SK-N-SH (cell line): Measurements from ENCODE around the gene KCND3. TPM values are rescaled to one million over a fixed set of nuclear protein-coding genes. Genes with fewer than 3 reads are reported as not detected.

ENCODE experiments used
- CTCF ChIA-PET: fragments of 300-600, 350-600 bp; formaldehyde crosslinking; extraction: SDS; loops from one replicate; lab custom pipeline; 2021; lab: Yijun Ruan, JAX
- POLR2A ChIA-PET: fragments of 350-600 bp; sonication (Branson Sonifier 250); formaldehyde crosslinking; extraction: SDS; loops from one replicate; lab custom pipeline; 2020; ENCODE audit warnings: antibody characterized with exemption, inconsistent platforms; lab: Yijun Ruan, JAX
- DNase-seq: peaks from one replicate; pipeline ENCODE4 v3.0.0; 2012
- H2AFZ ChIP-seq: fragments of 200-600 bp; sonication (generic); 2 replicates; pipeline ENCODE4 v1.8.1; 2016; ENCODE audit warnings: antibody characterized with exemption, mild to moderate bottlenecking, low read depth
- H3F3A ChIP-seq: fragments of 200-600 bp; sonication (generic); replicated peaks from 2 replicates; pipeline ENCODE3; 2016; ENCODE audit warnings: antibody characterized with exemption, mild to moderate bottlenecking; ENCODE audit not compliant: insufficient read depth
- H3K27ac ChIP-seq, 2 experiments: fragments of 200-500 bp in 1 of 2; fragments of 200-600 bp in 1 of 2; sonication (Bioruptor generic) in 1 of 2; sonication (generic), shearing (Covaris generic) in 1 of 2; 2 replicates each; pipeline versions ENCODE4 v1.5.1 to v1.6.1; 2014 to 2016; ENCODE audit warnings: low read depth in 2 of 2, inconsistent platforms in 1 of 2, low read length in 1 of 2, mild to moderate bottlenecking in 1 of 2, mixed read lengths in 1 of 2
- H3K27me3 ChIP-seq: fragments of 200-600 bp; sonication (generic), shearing (Covaris generic); 2 replicates; pipeline ENCODE4 v1.6.1; 2016; ENCODE audit warnings: mixed run types; ENCODE audit not compliant: insufficient read depth
- H3K36me3 ChIP-seq, 2 experiments: fragments of 200-500 bp in 1 of 2; fragments of 200-600 bp in 1 of 2; sonication (Bioruptor generic) in 1 of 2; sonication (generic) in 1 of 2; replicated peaks in 1 of 2; 2 replicates each; pipeline versions ENCODE3 to v1.5.1; 2014 to 2016; ENCODE audit warnings: low read length in 1 of 2, mild to moderate bottlenecking in 1 of 2; ENCODE audit not compliant: insufficient read depth in 2 of 2, control insufficient read depth in 1 of 2
- H3K4me1 ChIP-seq, 2 experiments: fragments of 200-500 bp in 1 of 2; fragments of 200-600 bp in 1 of 2; sonication (Bioruptor generic) in 1 of 2; sonication (generic), shearing (Covaris generic) in 1 of 2; 2 replicates each; pipeline versions ENCODE4 v1.5.1 to v1.6.1; 2014 to 2016; ENCODE audit warnings: low read depth in 1 of 2, low read length in 1 of 2, mixed run types in 1 of 2; ENCODE audit not compliant: insufficient read depth in 2 of 2, control insufficient read depth in 1 of 2
- H3K4me2 ChIP-seq: fragments of 200-600 bp; sonication (generic), shearing (Covaris generic); 2 replicates; pipeline ENCODE4 v1.6.1; 2017; ENCODE audit warnings: mixed run types
- H3K4me3 ChIP-seq, 2 experiments: fragments of 200-500 bp in 1 of 2; fragments of 200-600 bp in 1 of 2; sonication (Bioruptor generic) in 1 of 2; sonication (generic), shearing (Covaris generic) in 1 of 2; 2 replicates each; pipeline versions ENCODE4 v1.5.1 to v1.8.1; 2014 to 2016; ENCODE audit warnings: low read depth in 2 of 2, inconsistent platforms in 1 of 2, low read length in 1 of 2, mild to moderate bottlenecking in 1 of 2, mixed read lengths in 1 of 2, moderate library complexity in 1 of 2
- H3K79me2 ChIP-seq: fragments of 200-600 bp; sonication (generic); 2 replicates; pipeline ENCODE4 v1.8.1; 2017; ENCODE audit warnings: mild to moderate bottlenecking; ENCODE audit not compliant: insufficient read depth
- H3K9ac ChIP-seq: fragments of 200-600 bp; sonication (generic); 2 replicates; pipeline ENCODE4 v1.6.1; 2017; ENCODE audit warnings: mixed run types
- H3K9me2 ChIP-seq: fragments of 200-600 bp; sonication (generic); 2 replicates; pipeline ENCODE4 v1.6.1; 2017; ENCODE audit warnings: mixed run types
- H3K9me3 ChIP-seq: fragments of 200-600 bp; sonication (generic); 2 replicates; pipeline ENCODE4 v1.6.1; 2017; ENCODE audit warnings: mixed run types, mild to moderate bottlenecking, moderate library complexity
- H4K20me1 ChIP-seq: fragments of 200-600 bp; sonication (generic); 2 replicates; pipeline ENCODE4 v1.6.1; 2017; ENCODE audit warnings: mild to moderate bottlenecking, mixed run types; ENCODE audit not compliant: insufficient read depth
- CHD2 ChIP-seq: fragments of 150-350 bp; IDR thresholded peaks from 2 replicates; pipeline ENCODE4 v1.6.1; 2018; ENCODE audit warnings: low read length; ENCODE audit not compliant: partially characterized antibody
- ELF1 ChIP-seq: IDR thresholded peaks from 2 replicates; pipeline ENCODE4 v1.4.0; 2012
- FOSL2 ChIP-seq: IDR thresholded peaks from 2 replicates; pipeline ENCODE4 v1.4.0; 2012; ENCODE audit warnings: low read depth, mild to moderate bottlenecking, moderate library complexity, borderline replicate concordance
- GABPA ChIP-seq: IDR thresholded peaks from 2 replicates; pipeline ENCODE4 v1.4.0; 2012; ENCODE audit warnings: low read depth, mild to moderate bottlenecking
- GATA2 ChIP-seq: sonication (generic); formaldehyde crosslinking; IDR thresholded peaks from 2 replicates; pipeline ENCODE4 v1.5.0; 2020; ENCODE audit warnings: mild to moderate bottlenecking, missing genetic modification reagents
- JUND ChIP-seq: IDR thresholded peaks from 2 replicates; pipeline ENCODE4 v1.4.0; 2012
- NFIC ChIP-seq: IDR thresholded peaks from 2 replicates; pipeline ENCODE4 v1.4.0; 2012; ENCODE audit warnings: borderline replicate concordance
- SMC3 ChIP-seq: IDR thresholded peaks from 2 replicates; pipeline ENCODE4 v1.6.1; 2012; ENCODE audit warnings: low read depth, low read length, improper control_type of control experiment
- TCF12 ChIP-seq: IDR thresholded peaks from 2 replicates; pipeline ENCODE4 v1.4.0; 2012
- WGBS: methylation state at CpG from one replicate; pipeline ENCODE4 v1.1.6; 2017; ENCODE audit warnings: low lambda C conversion rate; 5-methylcytosine and 5-hydroxymethylcytosine counted together
- polyA plus RNA-seq, 3 experiments: library from polyadenylated mRNA; depleted of rRNA; stranded (reverse); fragments of >200 nt; gene quantifications; 2 replicates each; pipeline ENCODE4 v1.2.3, GENCODE V29; 2012
- TF ChIP-seq, protein P1 (sequence below): fragments of 150-350 bp; IDR thresholded peaks from 2 replicates; pipeline ENCODE4 v1.6.1; 2017; ENCODE audit warnings: antibody characterized with exemption, low read length, low read depth, borderline replicate concordance
- TF ChIP-seq, protein P2 (sequence below): IDR thresholded peaks from 2 replicates; pipeline ENCODE4 v1.6.1; 2012; ENCODE audit warnings: mild to moderate bottlenecking, low read depth, low read length, moderate library complexity
- TF ChIP-seq, protein P3 (sequence below): IDR thresholded peaks from 2 replicates; pipeline ENCODE4 v1.4.0; 2012; ENCODE audit warnings: low read depth, borderline replicate concordance

KCND3 gene
- polyA plus RNA-seq, 1 of the 3 experiments (the other 2 are of a cell fraction), result not detected

DNA sequence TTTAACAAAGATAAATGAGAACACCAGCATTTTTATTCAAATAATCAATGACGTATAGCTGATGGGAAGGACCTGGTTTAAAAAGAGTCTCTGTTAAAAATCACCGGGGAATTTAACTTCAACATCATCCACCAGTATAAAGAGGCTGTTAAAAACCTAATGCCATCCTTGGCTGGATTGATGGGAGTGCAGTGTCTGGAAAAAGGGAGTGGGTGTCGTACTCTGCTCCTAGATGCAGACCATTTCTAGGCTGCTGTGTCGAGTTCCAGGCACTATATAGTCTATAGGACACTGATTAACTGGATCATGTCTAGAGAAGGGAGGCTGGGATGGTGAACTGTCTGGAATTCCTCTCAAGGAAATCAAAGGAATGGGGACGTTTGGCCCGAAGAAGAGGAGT lies 197.7 kb downstream of the KCND3 start:
- no peak overlapping the region for H3K9ac ChIP-seq
- POLR2A ChIA-PET, result no interaction called here
- H3F3A ChIP-seq, result no peaks in the 10 kb centered on the region
- no peak for DNase-seq
- H3K4me1 ChIP-seq, result no peaks in the 10 kb centered on the region
- no peak overlapping the region for H3K27ac ChIP-seq
- no peaks in the 10 kb centered on the region for H3K9me2 ChIP-seq
- no peaks in the 10 kb centered on the region for H3K79me2 ChIP-seq
- no peak overlapping the region for H2AFZ ChIP-seq
- 12% methylated on average over 6 of the region's 6 CpGs for WGBS
- H3K4me3 ChIP-seq, result no peak overlapping the region
- H3K9me3 ChIP-seq, result no peaks in the 10 kb centered on the region
- CTCF ChIA-PET, result no interaction called here
- TF ChIP-seq GATA2 (CRISPR knock-in tag) (no peak), ELF1 (no peak), NFIC (no peak), JUND (no peak), FOSL2 (no peak), CHD2 (no peak), GABPA (no peak), SMC3 (no peak), TCF12 (no peak)
- TF ChIP-seq, protein P1, sequence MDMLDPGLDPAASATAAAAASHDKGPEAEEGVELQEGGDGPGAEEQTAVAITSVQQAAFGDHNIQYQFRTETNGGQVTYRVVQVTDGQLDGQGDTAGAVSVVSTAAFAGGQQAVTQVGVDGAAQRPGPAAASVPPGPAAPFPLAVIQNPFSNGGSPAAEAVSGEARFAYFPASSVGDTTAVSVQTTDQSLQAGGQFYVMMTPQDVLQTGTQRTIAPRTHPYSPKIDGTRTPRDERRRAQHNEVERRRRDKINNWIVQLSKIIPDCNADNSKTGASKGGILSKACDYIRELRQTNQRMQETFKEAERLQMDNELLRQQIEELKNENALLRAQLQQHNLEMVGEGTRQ, result no peak
- TF ChIP-seq, protein P2, sequence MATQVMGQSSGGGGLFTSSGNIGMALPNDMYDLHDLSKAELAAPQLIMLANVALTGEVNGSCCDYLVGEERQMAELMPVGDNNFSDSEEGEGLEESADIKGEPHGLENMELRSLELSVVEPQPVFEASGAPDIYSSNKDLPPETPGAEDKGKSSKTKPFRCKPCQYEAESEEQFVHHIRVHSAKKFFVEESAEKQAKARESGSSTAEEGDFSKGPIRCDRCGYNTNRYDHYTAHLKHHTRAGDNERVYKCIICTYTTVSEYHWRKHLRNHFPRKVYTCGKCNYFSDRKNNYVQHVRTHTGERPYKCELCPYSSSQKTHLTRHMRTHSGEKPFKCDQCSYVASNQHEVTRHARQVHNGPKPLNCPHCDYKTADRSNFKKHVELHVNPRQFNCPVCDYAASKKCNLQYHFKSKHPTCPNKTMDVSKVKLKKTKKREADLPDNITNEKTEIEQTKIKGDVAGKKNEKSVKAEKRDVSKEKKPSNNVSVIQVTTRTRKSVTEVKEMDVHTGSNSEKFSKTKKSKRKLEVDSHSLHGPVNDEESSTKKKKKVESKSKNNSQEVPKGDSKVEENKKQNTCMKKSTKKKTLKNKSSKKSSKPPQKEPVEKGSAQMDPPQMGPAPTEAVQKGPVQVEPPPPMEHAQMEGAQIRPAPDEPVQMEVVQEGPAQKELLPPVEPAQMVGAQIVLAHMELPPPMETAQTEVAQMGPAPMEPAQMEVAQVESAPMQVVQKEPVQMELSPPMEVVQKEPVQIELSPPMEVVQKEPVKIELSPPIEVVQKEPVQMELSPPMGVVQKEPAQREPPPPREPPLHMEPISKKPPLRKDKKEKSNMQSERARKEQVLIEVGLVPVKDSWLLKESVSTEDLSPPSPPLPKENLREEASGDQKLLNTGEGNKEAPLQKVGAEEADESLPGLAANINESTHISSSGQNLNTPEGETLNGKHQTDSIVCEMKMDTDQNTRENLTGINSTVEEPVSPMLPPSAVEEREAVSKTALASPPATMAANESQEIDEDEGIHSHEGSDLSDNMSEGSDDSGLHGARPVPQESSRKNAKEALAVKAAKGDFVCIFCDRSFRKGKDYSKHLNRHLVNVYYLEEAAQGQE, result no peak
- TF ChIP-seq, protein P3, sequence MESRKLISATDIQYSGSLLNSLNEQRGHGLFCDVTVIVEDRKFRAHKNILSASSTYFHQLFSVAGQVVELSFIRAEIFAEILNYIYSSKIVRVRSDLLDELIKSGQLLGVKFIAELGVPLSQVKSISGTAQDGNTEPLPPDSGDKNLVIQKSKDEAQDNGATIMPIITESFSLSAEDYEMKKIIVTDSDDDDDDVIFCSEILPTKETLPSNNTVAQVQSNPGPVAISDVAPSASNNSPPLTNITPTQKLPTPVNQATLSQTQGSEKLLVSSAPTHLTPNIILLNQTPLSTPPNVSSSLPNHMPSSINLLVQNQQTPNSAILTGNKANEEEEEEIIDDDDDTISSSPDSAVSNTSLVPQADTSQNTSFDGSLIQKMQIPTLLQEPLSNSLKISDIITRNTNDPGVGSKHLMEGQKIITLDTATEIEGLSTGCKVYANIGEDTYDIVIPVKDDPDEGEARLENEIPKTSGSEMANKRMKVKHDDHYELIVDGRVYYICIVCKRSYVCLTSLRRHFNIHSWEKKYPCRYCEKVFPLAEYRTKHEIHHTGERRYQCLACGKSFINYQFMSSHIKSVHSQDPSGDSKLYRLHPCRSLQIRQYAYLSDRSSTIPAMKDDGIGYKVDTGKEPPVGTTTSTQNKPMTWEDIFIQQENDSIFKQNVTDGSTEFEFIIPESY, result no peak
- no peaks in the 10 kb centered on the region for H4K20me1 ChIP-seq
- H3K27me3 ChIP-seq, result peaks cover 26% of the 10 kb centered on the region; the same call in 1 of the 2 replicates
- no peak overlapping the region for H3K4me2 ChIP-seq
- H3K36me3 ChIP-seq, result no peaks in the 10 kb centered on the region
